SK-N-SH (cell line): ENCODE data around the gene CDH16. TPM values are rescaled to one million over a fixed set of nuclear protein-coding genes. Genes with fewer than 3 reads are reported as not detected.

Experiments
- CTCF ChIA-PET: fragments of 300-600, 350-600 bp; formaldehyde crosslinking; extraction: SDS; loops from one replicate; lab custom pipeline; 2021; lab: Yijun Ruan, JAX
- POLR2A ChIA-PET: fragments of 350-600 bp; sonication (Branson Sonifier 250); formaldehyde crosslinking; extraction: SDS; loops from one replicate; lab custom pipeline; 2020; ENCODE audit warnings: antibody characterized with exemption, inconsistent platforms; lab: Yijun Ruan, JAX
- DNase-seq: peaks from one replicate; pipeline ENCODE4 v3.0.0; 2012
- H2AFZ ChIP-seq: fragments of 200-600 bp; sonication (generic); 2 replicates; pipeline ENCODE4 v1.8.1; 2016; ENCODE audit warnings: antibody characterized with exemption, mild to moderate bottlenecking, low read depth
- H3F3A ChIP-seq: fragments of 200-600 bp; sonication (generic); replicated peaks from 2 replicates; pipeline ENCODE3; 2016; ENCODE audit warnings: antibody characterized with exemption, mild to moderate bottlenecking; ENCODE audit not compliant: insufficient read depth
- H3K27ac ChIP-seq, 2 experiments: fragments of 200-500 bp in 1 of 2; fragments of 200-600 bp in 1 of 2; sonication (Bioruptor generic) in 1 of 2; sonication (generic), shearing (Covaris generic) in 1 of 2; 2 replicates each; pipeline versions ENCODE4 v1.5.1 to v1.6.1; 2014 to 2016; ENCODE audit warnings: low read depth in 2 of 2, inconsistent platforms in 1 of 2, low read length in 1 of 2, mild to moderate bottlenecking in 1 of 2, mixed read lengths in 1 of 2
- H3K27me3 ChIP-seq: fragments of 200-600 bp; sonication (generic), shearing (Covaris generic); 2 replicates; pipeline ENCODE4 v1.6.1; 2016; ENCODE audit warnings: mixed run types; ENCODE audit not compliant: insufficient read depth
- H3K36me3 ChIP-seq, 2 experiments: fragments of 200-500 bp in 1 of 2; fragments of 200-600 bp in 1 of 2; sonication (Bioruptor generic) in 1 of 2; sonication (generic) in 1 of 2; replicated peaks in 1 of 2; 2 replicates each; pipeline versions ENCODE3 to v1.5.1; 2014 to 2016; ENCODE audit warnings: low read length in 1 of 2, mild to moderate bottlenecking in 1 of 2; ENCODE audit not compliant: insufficient read depth in 2 of 2, control insufficient read depth in 1 of 2
- H3K4me1 ChIP-seq, 2 experiments: fragments of 200-500 bp in 1 of 2; fragments of 200-600 bp in 1 of 2; sonication (Bioruptor generic) in 1 of 2; sonication (generic), shearing (Covaris generic) in 1 of 2; 2 replicates each; pipeline versions ENCODE4 v1.5.1 to v1.6.1; 2014 to 2016; ENCODE audit warnings: low read depth in 1 of 2, low read length in 1 of 2, mixed run types in 1 of 2; ENCODE audit not compliant: insufficient read depth in 2 of 2, control insufficient read depth in 1 of 2
- H3K4me2 ChIP-seq: fragments of 200-600 bp; sonication (generic), shearing (Covaris generic); 2 replicates; pipeline ENCODE4 v1.6.1; 2017; ENCODE audit warnings: mixed run types
- H3K4me3 ChIP-seq, 2 experiments: fragments of 200-500 bp in 1 of 2; fragments of 200-600 bp in 1 of 2; sonication (Bioruptor generic) in 1 of 2; sonication (generic), shearing (Covaris generic) in 1 of 2; 2 replicates each; pipeline versions ENCODE4 v1.5.1 to v1.8.1; 2014 to 2016; ENCODE audit warnings: low read depth in 2 of 2, inconsistent platforms in 1 of 2, low read length in 1 of 2, mild to moderate bottlenecking in 1 of 2, mixed read lengths in 1 of 2, moderate library complexity in 1 of 2
- H3K79me2 ChIP-seq: fragments of 200-600 bp; sonication (generic); 2 replicates; pipeline ENCODE4 v1.8.1; 2017; ENCODE audit warnings: mild to moderate bottlenecking; ENCODE audit not compliant: insufficient read depth
- H3K9ac ChIP-seq: fragments of 200-600 bp; sonication (generic); 2 replicates; pipeline ENCODE4 v1.6.1; 2017; ENCODE audit warnings: mixed run types
- H3K9me2 ChIP-seq: fragments of 200-600 bp; sonication (generic); 2 replicates; pipeline ENCODE4 v1.6.1; 2017; ENCODE audit warnings: mixed run types
- H3K9me3 ChIP-seq: fragments of 200-600 bp; sonication (generic); 2 replicates; pipeline ENCODE4 v1.6.1; 2017; ENCODE audit warnings: mixed run types, mild to moderate bottlenecking, moderate library complexity
- H4K20me1 ChIP-seq: fragments of 200-600 bp; sonication (generic); 2 replicates; pipeline ENCODE4 v1.6.1; 2017; ENCODE audit warnings: mild to moderate bottlenecking, mixed run types; ENCODE audit not compliant: insufficient read depth
- CHD2 ChIP-seq: fragments of 150-350 bp; IDR thresholded peaks from 2 replicates; pipeline ENCODE4 v1.6.1; 2018; ENCODE audit warnings: low read length; ENCODE audit not compliant: partially characterized antibody
- ELF1 ChIP-seq: IDR thresholded peaks from 2 replicates; pipeline ENCODE4 v1.4.0; 2012
- EZH2phosphoT487 ChIP-seq: fragments of 200-600 bp; sonication (generic); IDR thresholded peaks from 2 replicates; pipeline ENCODE4 v1.6.1; 2017; ENCODE audit warnings: low read depth, mixed run types, mild to moderate bottlenecking, antibody characterized with exemption, moderate library complexity, borderline replicate concordance
- FOSL2 ChIP-seq: IDR thresholded peaks from 2 replicates; pipeline ENCODE4 v1.4.0; 2012; ENCODE audit warnings: low read depth, mild to moderate bottlenecking, moderate library complexity, borderline replicate concordance
- FOXJ3 ChIP-seq: sonication (generic); formaldehyde crosslinking; IDR thresholded peaks from 2 replicates; pipeline ENCODE4 v1.5.1; 2020; ENCODE audit warnings: mild to moderate bottlenecking, missing genetic modification reagents
- FOXM1 ChIP-seq: IDR thresholded peaks from 2 replicates; pipeline ENCODE4 v1.4.0; 2012; ENCODE audit warnings: low read depth, mild to moderate bottlenecking
- IRF3 ChIP-seq: fragments of 150-350 bp; IDR thresholded peaks from 2 replicates; pipeline ENCODE4 v1.6.1; 2016; ENCODE audit warnings: mild to moderate bottlenecking, low read depth, low read length
- JUND ChIP-seq: IDR thresholded peaks from 2 replicates; pipeline ENCODE4 v1.4.0; 2012
- NFIC ChIP-seq: IDR thresholded peaks from 2 replicates; pipeline ENCODE4 v1.4.0; 2012; ENCODE audit warnings: borderline replicate concordance
- RAD21 ChIP-seq: IDR thresholded peaks from 2 replicates; pipeline ENCODE4 v1.6.1; 2012; ENCODE audit warnings: mild to moderate bottlenecking, low read length
- RCOR1 ChIP-seq: fragments of 150-350 bp; IDR thresholded peaks from 2 replicates; pipeline ENCODE4 v1.6.1; 2017; ENCODE audit warnings: antibody characterized with exemption, low read length
- RXRA ChIP-seq: IDR thresholded peaks from 2 replicates; pipeline ENCODE4 v1.4.0; 2012; ENCODE audit warnings: low read depth, mild to moderate bottlenecking, borderline replicate concordance
- SIN3A ChIP-seq: IDR thresholded peaks from 2 replicates; pipeline ENCODE4 v1.6.1; 2012; ENCODE audit warnings: low read depth, mild to moderate bottlenecking, low read length, moderate library complexity, borderline replicate concordance
- TAF1 ChIP-seq: IDR thresholded peaks from 2 replicates; pipeline ENCODE4 v1.6.1; 2012; ENCODE audit warnings: low read depth, mild to moderate bottlenecking, low read length, moderate library complexity, borderline replicate concordance
- TEAD4 ChIP-seq: IDR thresholded peaks from 2 replicates; pipeline ENCODE4 v1.4.0; 2012; ENCODE audit warnings: mild to moderate bottlenecking, borderline replicate concordance; ENCODE audit not compliant: insufficient read depth
- USF1 ChIP-seq: IDR thresholded peaks from 2 replicates; pipeline ENCODE4 v1.4.0; 2012; ENCODE audit warnings: low read depth, borderline replicate concordance
- USF2 ChIP-seq: fragments of 150-350 bp; IDR thresholded peaks from 2 replicates; pipeline ENCODE4 v1.6.1; 2017; ENCODE audit warnings: antibody characterized with exemption, low read length, low read depth, borderline replicate concordance
- WGBS: methylation state at CpG from one replicate; pipeline ENCODE4 v1.1.6; 2017; ENCODE audit warnings: low lambda C conversion rate; 5-methylcytosine and 5-hydroxymethylcytosine counted together
- polyA plus RNA-seq, 3 experiments: library from polyadenylated mRNA; depleted of rRNA; stranded (reverse); fragments of >200 nt; gene quantifications; 2 replicates each; pipeline ENCODE4 v1.2.3, GENCODE V29; 2012
- TF ChIP-seq, protein P1 (sequence below): fragments of 200-600 bp; sonication (generic); IDR thresholded peaks from 2 replicates; pipeline ENCODE4 v1.6.1; 2017; ENCODE audit warnings: antibody characterized with exemption, mild to moderate bottlenecking, moderate library complexity
- TF ChIP-seq, protein P2 (sequence below): IDR thresholded peaks from 2 replicates; pipeline ENCODE4 v1.4.0; 2012; ENCODE audit warnings: low read depth, borderline replicate concordance

The CDH16 gene
- polyA plus RNA-seq, 1 of the 3 experiments (the other 2 are of a cell fraction) = not detected

GRCh38 chr16:66904428-66904845 lies 14.2 kb downstream of the CDH16 start:
- WGBS = 81% methylated on average over 13 of the region's 13 CpGs
- Histone ChIP-seq H3K4me3 (no peak overlapping the region), H3K27ac (no peak overlapping the region), H3F3A (no peaks in the 10 kb centered on the region), H3K79me2 (no peaks in the 10 kb centered on the region), H3K9me2 (no peaks in the 10 kb centered on the region), H2AFZ (no peak overlapping the region), H3K9ac (no peak overlapping the region), H3K4me2 (no peak overlapping the region), H4K20me1 (no peaks in the 10 kb centered on the region), H3K9me3 (no peaks in the 10 kb centered on the region), H3K27me3 (no peaks in the 10 kb centered on the region), H3K4me1 (peaks cover 15 to 16% of the 10 kb centered on the region in 2 experiments), H3K36me3 (no peaks in the 10 kb centered on the region)
- DNase-seq = peak; percentile 14
- POLR2A ChIA-PET = no interaction called here
- CTCF ChIA-PET = interaction anchor here (0.7 to 4.9 kb wide), 6 partner anchors 8 to 251 kb away, joined by 3 to 41 read pairs (median 4); partner anchors contain the start of gene CES3
- TF ChIP-seq TEAD4 (no peak), USF1 (no peak), NFIC (no peak), JUND (no peak), EZH2phosphoT487 (no peak), RCOR1 (no peak), SIN3A (no peak), TAF1 (no peak), USF2 (no peak), FOSL2 (no peak), CHD2 (no peak), IRF3 (no peak), RXRA (no peak), ELF1 (no peak), RAD21 (no peak), FOXM1 (no peak), FOXJ3 (CRISPR knock-in tag) (no peak)
- TF ChIP-seq, protein P1, sequence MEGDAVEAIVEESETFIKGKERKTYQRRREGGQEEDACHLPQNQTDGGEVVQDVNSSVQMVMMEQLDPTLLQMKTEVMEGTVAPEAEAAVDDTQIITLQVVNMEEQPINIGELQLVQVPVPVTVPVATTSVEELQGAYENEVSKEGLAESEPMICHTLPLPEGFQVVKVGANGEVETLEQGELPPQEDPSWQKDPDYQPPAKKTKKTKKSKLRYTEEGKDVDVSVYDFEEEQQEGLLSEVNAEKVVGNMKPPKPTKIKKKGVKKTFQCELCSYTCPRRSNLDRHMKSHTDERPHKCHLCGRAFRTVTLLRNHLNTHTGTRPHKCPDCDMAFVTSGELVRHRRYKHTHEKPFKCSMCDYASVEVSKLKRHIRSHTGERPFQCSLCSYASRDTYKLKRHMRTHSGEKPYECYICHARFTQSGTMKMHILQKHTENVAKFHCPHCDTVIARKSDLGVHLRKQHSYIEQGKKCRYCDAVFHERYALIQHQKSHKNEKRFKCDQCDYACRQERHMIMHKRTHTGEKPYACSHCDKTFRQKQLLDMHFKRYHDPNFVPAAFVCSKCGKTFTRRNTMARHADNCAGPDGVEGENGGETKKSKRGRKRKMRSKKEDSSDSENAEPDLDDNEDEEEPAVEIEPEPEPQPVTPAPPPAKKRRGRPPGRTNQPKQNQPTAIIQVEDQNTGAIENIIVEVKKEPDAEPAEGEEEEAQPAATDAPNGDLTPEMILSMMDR = no peak
- TF ChIP-seq, protein P2, sequence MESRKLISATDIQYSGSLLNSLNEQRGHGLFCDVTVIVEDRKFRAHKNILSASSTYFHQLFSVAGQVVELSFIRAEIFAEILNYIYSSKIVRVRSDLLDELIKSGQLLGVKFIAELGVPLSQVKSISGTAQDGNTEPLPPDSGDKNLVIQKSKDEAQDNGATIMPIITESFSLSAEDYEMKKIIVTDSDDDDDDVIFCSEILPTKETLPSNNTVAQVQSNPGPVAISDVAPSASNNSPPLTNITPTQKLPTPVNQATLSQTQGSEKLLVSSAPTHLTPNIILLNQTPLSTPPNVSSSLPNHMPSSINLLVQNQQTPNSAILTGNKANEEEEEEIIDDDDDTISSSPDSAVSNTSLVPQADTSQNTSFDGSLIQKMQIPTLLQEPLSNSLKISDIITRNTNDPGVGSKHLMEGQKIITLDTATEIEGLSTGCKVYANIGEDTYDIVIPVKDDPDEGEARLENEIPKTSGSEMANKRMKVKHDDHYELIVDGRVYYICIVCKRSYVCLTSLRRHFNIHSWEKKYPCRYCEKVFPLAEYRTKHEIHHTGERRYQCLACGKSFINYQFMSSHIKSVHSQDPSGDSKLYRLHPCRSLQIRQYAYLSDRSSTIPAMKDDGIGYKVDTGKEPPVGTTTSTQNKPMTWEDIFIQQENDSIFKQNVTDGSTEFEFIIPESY = no peak
